Activated CD8-positive, alpha-beta memory T cell treated with anti-CD3 and anti-CD28 coated beads, Interleukin-2, amount 50 U/mL, for 48 hours (primary cell): ENCODE measurements around the gene AAK1.
"Not testable (repeated sequence)": the region's sequence is repeated elsewhere in the genome, so short reads cannot be mapped to it uniquely, and the experiment has no call there.

Experiments used
- DNase-seq: peaks from one replicate; pipeline ENCODE4 v3.0.0-alpha.2; 2020

The AAK1 gene

GRCh38 chr2:69659349-69659748 lies 15.8 kb upstream of the AAK1 start:
- DNase-seq: no peak

GRCh38 chr2:69652206-69652605 lies 8.7 kb upstream of the AAK1 start:
- no peak for DNase-seq

- DNase-seq: not testable (repeated sequence)
These were observed 3.7 kb upstream of the AAK1 start for GRCh38 chr2:69647196-69647595.

GRCh38 chr2:69646714-69647113 lies 3.2 kb upstream of the AAK1 start:
- DNase-seq: no peak

GRCh38 chr2:69645921-69646320 lies 2.4 kb upstream of the AAK1 start:
- DNase-seq: no peak

- DNase-seq: no peak
These were observed 1.5 kb upstream of the AAK1 start for GRCh38 chr2:69645031-69645431.

- DNase-seq: no peak
These were observed 1.0 kb upstream of the AAK1 start for GRCh38 chr2:69644506-69644979.

GRCh38 chr2:69642709-69643601 lies 584 bp downstream of the AAK1 start:
- peak; percentile 81 for DNase-seq

- no peak for DNase-seq
These were observed 1.4 kb downstream of the AAK1 start for GRCh38 chr2:69641887-69642708.

- no peak for DNase-seq
These were observed 2.1 kb downstream of the AAK1 start for GRCh38 chr2:69641471-69641870.

GRCh38 chr2:69639266-69639665 lies 4.3 kb downstream of the AAK1 start:
- no peak for DNase-seq

- no peak for DNase-seq
These were observed 4.9 kb downstream of the AAK1 start for GRCh38 chr2:69638630-69639029.

GRCh38 chr2:69637923-69638322 lies 5.6 kb downstream of the AAK1 start:
- no peak for DNase-seq

- DNase-seq: no peak
These were observed 7.1 kb downstream of the AAK1 start for GRCh38 chr2:69636395-69636794.

GRCh38 chr2:69635432-69635831 lies 8.1 kb downstream of the AAK1 start:
- DNase-seq: no peak

- no peak for DNase-seq
These were observed 9.2 kb downstream of the AAK1 start for GRCh38 chr2:69634196-69634821.

- no peak for DNase-seq
These were observed 12.1 kb downstream of the AAK1 start for GRCh38 chr2:69631402-69631801.

GRCh38 chr2:69629921-69630608 lies 13.5 kb downstream of the AAK1 start:
- no peak for DNase-seq

GRCh38 chr2:69628325-69629021 lies 15.1 kb downstream of the AAK1 start:
- no peak for DNase-seq

GRCh38 chr2:69625078-69625795 lies 18.3 kb downstream of the AAK1 start:
- no peak for DNase-seq

GRCh38 chr2:69624611-69625010 lies 18.9 kb downstream of the AAK1 start:
- DNase-seq: no peak
